HG03571 (cell line): Measurements from ENCODE around the gene MAPRE2.

Experiments
- ATAC-seq: cut with Tn5 transposase; IDR thresholded peaks from one replicate; pipeline ENCODE4 v1.9.1; 2021; ENCODE audit not compliant: unreplicated experiment

Gene MAPRE2

DNA sequence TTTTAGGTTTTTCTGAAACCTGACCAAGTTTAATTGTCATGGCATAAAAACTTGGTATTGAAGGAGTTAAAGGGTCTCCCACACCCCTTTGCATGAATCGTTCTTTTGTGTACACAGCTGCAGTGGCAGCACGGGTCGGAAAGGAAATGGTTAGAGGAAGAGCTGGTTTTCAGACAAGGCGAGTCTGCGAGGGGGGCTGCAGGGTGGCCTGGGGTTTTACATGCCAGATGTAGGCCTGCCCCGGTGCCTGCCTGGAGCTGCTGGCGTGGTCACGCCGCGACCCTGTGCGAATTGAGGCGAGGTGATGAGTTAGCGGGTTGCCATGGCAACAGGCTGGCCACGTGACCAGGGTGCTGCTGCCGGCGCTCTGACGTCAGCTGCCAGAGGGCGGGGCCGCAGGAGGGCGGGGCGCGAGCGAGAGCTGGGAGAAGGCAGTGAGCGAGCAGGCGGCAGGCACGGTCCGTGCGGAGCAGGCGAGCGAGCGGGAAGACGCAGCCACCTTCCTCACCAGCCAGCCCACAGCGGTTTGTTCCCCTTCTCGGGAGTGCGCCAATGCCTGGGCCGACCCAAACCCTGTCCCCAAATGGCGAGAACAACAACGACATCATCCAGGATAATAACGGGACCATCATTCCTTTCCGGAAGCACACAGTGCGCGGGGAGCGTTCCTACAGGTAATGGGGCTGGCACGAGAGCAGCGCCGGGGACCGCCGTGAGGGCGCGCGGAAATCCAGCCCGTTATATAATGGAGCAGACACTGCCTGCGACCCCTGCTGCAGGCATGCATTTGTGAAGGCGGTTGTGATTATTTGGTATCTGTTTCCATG, at the start of gene MAPRE2:
MAPRE2 (plus strand) TSS at position 426 of the 827 bp plus-strand sequence; CDS start at position 553, 127 bp downstream.
- peak; percentile 73 for ATAC-seq

DNA sequence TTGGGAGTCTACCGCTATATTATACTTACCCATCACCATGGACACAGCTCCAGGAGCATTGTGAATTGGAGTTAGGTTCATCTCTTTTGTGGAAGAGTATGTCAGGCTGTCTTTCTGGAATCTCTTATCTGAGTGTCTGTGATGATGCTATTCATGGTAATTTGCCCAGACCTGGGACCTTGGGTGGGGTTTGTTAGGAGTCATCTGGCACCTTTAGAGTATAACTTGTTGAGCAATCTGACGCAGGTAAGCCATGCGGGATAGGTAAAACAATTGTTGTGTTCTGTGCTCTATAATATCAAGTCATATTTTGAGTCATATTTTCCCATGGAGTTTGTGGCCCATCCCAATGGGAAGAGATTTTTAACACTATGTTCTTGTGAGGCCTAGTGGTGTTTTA, 49.7 kb upstream of the MAPRE2 start:
- ATAC-seq: no peak

DNA sequence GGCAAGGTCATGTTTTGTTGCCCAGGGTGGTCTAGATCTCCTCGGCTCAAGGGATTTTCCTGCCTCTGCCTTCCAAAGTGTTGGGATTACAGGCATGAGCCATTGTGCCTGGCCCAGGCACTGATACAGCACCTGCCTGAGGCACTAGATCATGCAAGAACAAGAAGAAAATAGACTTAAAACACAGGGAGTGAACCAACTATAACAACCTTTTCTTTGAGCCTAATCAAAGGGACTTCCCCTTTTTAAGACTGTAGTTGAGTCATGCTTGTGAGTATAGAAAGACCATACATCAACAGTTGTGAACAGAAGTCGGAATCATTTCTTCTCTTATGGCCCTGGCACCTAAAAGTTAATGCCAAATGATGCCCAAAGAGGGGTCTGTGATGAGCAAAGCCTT, 47.9 kb upstream of the MAPRE2 start:
- no peak for ATAC-seq

DNA sequence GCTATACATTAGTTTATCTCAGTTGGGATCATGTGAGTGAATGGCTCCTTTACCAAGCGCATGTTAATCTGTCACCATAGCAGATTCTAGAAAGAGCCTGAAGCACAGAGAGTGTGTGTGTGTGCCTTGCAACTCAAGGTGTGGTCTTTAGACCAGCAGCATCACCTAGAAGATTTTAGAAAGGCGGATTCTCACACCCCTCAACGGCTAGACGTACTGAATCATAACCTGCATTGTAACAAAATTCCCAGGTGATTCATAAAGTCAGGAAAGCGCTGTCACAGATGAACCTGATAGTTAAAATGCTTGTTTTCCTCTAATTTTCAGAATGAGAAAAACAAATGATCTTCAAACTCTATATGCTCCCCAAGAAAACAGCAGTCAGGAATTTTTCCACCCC, 45.5 kb upstream of the MAPRE2 start:
- ATAC-seq: no peak

DNA sequence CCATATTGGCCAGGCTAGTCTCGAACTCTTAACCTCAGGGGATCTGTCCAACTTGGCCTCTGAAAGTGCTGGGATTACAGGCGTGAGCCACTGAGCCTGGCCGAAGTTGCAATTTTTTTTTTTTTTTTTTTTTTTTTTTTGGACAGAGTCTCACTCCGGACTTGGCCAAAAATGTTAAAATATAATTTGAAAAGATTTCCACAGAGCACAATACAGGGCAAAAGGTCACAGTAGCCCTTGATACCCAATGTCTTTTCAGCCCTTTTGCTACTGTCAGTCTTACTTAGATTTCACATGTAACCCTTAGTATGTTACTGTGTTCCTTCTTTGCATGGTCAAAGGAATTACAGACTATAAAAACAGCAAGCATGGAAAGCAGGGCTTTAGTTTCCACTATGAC, 42.6 kb upstream of the MAPRE2 start:
- ATAC-seq: no peak

DNA sequence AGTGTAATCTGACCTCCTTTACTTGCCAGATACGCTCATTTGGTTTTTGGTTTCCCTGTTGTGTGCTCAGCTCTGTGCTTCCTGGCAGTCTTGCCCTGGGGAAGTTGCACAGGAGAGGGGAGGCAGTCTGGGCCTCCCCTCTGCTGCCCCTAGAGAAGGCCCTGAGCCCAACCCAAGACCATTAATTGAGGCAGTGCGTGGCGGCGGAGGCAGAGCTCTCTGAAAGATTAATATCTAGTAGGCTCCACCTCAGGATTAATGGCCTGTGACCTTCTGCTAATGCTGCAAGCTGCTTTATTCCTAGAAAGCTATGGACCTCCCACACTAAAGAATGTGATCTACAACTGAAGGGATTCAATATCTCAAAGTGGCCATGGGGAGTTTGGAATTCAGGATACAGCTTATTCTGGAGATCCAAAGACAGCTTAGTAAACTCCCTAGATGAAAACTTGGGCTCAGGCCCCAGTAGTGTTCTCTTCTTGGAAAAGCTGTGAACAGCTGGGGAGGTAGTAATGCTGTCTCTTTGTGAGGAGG, 41.4 kb upstream of the MAPRE2 start:
- no peak for ATAC-seq

DNA sequence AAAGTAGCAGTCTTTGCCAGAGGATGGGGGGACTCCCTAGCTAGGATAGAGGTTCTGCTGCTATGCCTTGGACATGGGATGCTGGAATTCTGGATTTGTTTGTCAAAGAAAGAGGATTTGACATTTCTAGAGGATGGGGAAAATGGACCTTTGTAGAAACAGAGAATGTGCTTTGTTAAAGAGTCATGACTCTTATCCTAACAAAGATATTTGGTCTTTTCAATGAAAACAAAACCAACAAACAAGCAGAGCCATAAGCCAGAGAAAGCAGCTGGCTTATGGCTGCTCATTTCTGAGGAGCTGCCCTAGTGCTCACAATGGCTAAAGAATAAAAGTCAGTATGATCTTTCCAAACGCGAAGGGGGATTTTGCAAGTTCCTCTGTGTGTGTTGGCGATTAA, 40.8 kb upstream of the MAPRE2 start:
- ATAC-seq: no peak

DNA sequence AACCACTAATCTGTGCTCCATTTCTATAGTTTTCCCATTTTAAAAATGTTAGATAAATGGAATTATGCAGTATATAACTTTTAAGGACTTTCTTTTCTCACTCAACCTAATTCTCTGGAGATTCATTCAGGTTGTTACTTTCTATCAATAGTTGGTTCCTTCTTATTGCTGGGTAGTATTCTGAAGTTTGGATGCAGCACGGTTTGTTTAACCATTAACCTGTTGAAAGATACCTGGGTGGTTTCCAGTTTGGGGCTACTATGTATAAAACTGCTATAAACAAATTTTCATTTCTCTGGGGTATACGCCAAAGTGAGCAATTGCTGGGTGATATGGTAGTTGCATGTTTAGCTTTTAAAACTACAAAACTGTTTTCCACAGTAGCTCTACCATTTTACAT, 39.1 kb upstream of the MAPRE2 start:
- ATAC-seq: no peak

DNA sequence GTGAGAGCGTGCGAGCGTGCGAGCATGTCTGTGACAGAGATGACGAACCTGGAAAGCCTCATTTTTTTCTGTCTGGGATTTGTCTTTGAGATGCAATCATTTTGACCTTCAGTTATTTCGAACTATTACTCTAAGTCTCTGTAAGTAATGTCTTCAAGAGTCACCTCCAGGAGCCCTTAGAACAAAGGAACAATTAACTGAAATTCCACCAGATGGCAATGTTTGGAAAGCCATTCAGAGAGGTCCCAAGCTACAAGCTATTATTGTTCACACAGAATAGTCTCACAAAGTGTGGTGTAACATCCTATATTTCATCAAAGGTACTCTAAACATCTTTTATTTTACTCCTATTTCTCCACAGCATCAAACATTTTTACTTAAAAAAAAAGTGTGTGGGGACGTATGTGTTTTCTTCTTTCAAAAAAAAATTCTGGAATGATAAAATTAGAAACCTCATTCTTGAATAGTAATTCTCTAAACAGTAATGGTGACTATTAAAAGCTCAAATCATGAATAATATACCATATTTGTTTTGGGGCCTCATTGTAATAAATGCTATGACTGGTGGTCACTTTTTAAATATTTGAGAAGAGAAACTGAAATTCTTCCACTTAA, 35.1 kb upstream of the MAPRE2 start:
- peak; percentile 55 for ATAC-seq

DNA sequence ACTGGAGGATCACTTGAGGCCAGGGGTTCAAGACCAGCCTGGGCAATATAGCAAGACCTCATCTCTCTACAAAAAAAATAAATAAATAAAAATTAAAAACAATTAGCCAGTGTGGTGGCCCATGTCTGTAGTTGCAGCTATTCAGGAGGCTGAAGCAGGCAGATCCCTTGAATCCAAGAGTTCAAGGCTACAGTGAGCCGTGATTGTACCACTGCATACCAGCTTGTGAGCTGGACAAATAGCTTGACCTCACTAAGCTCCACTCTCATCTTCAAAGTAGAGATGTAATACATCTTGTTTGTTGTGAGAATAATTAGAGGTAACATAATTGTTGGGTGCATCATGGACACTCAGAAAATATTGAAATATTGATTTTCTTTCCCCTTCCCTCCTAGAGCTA, 31.1 kb upstream of the MAPRE2 start:
- ATAC-seq: no peak

DNA sequence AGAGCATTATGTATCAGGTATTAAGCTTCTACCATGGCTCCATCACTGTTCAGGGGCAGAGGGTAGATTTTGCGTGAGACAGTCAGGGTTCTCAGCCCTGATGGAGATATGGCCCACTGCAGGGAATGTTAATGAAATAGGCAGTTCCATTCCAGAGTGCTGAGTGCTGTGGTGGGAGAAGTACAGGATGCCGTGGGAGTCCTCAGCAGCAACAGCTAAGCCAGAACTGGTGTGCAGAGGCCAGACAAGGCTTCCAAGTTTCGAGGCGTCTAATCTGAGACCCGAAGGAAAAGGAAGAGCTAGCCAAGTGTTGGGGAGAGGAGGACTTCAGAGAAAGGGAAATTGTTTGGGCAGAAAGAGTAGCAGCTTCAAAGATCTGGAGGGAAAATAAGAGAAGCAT, 30.2 kb upstream of the MAPRE2 start:
- ATAC-seq: no peak

DNA sequence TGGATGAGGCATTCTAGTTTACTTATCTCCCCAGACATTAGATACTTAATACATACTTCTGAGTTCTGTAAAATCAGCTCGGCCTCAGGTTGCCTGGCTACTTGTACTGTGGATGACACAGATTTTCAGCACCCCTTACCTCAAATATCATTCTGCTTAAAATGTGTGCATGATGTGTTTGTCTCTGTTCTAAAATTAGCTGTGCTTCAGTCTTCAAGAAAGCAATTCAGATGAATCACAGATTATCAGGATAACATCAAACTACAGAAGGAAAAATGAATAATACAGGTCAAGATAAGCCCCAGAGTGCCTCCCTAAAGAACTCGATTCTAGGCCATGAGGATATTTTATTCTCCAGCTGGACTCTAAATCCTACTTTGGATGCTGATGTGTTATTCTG, 21.3 kb upstream of the MAPRE2 start:
- ATAC-seq: no peak

DNA sequence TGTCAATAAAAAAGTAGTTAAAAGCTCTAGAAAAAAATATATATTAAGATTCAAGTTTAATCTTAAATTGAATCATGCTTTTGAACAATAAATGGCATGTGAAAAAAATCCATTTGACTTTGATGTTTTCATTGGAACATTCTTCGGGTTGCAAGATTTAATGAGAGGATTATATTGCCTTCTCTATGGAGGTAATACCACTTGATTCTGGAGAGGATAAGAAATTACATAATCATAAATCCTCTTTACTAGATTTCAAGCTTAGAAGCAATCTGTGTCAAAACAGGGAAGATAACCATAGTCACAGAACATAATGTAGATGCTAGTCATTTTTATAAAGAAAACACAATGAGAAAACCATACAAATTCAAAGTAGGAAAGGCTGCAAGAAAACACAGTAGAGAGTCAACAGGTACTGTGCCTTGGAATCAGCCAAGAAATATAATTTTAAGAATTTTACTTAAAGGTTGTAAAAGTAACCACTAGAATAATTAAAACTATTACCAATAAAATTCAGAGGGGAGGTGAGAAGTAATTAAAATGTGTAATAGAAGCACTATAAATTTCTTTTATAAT, 18.7 kb upstream of the MAPRE2 start:
- ATAC-seq: no peak

DNA sequence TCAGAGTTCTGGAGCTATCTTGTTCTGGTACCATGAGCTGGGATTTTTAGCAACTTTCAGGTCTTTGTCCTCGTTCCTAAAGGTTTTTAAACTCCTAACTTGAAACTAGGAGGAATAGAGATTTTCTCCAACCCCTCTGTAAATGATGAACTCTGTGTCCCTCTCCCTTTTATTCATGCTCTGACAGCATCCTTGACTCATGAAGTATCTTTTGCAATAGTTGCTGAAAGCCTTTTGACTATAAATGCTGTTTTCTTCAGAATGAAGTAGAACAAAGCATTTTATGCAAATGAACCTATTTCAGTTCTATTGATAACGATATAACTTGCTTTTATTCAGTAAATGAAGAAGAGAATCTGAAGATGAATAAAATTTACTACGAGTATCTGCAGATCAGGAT, 17.0 kb upstream of the MAPRE2 start:
- no peak for ATAC-seq

DNA sequence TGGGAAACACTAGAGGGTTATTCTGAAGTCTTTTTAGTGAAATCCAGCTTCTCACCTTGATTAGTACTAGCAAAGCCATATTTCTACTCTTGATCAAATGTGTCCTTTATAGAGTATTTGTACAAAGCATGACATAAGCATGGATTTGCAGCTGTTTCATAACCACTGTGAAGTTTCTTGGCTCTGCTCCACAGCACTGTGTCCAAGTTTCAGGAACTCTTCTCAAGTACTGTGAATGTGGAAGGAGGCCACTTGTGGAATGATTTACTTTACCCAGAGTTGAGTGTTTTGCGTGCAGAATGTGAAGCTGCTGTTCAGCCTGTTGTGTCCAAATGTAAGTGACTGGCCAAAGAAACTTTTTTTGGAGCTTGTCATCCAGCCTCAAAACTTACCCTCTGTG, 16.2 kb upstream of the MAPRE2 start:
- ATAC-seq: no peak

DNA sequence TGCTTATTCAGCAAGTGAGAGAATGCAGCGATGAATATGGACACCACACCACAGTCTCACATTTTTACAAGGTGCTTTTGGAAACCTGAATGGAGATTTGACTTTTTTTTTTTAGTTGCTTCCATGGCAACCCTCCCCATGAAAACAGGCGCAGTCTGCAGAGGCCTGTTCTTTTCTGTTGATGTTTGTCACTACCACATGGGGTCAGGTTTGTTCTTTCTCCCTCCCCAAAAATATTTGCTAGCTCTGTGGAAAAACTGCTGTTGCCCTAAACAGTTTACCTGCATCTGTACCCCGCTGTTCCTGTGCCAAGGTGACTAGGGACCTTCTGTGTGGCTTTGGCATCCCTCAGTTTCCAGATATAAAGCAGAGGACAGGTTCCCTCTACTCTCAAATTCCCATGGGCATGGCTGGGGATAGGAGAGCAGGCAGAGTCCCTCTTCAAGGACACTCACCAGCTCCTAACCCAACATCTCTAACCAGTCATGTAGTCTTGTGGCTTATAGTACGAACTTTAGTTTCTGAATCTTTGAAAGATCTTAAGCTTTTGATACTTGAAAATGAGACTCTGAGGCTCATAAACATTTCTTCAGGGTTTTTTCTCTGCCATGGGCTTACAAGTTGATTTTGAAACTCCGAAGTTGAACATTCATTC, 14.7 kb upstream of the MAPRE2 start:
- no peak for ATAC-seq

DNA sequence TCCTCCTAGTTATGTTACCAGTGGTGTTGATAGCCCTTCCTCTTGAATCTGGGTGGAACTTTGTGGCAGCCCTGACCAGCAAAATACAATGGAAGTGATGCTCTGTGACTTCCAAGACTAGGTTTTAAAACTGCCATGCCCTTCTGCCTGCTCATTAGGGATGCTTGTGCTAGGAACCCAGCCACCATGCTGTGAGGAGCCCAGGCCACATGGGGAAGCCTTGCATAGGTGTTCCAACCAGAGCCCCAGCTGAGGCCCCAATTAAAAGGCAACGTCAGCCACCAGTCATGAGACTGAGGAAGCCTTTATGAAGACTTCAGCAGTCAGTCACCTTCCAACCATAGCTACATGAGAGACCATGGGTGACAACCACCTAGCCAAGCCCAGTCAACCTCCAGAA, 14.0 kb upstream of the MAPRE2 start:
- ATAC-seq: no peak

DNA sequence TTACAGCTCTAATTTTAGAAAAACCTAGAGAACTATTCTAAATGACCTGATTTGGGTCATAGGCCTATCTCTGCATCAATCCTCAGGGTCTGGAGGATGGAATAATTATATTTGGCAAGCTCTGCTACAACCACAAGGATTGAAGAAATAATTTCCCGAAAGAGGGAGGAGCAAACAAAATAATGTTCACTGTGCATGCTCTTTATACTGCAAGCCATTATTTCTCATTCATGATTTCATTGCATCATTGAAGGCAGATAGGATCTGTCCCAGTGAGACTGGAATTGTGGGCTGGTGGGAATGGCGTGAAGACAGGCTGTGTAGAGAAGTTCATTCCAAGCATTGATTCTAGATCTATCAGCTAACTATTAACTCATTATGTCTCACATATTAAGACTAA, 12.7 kb upstream of the MAPRE2 start:
- ATAC-seq: no peak

DNA sequence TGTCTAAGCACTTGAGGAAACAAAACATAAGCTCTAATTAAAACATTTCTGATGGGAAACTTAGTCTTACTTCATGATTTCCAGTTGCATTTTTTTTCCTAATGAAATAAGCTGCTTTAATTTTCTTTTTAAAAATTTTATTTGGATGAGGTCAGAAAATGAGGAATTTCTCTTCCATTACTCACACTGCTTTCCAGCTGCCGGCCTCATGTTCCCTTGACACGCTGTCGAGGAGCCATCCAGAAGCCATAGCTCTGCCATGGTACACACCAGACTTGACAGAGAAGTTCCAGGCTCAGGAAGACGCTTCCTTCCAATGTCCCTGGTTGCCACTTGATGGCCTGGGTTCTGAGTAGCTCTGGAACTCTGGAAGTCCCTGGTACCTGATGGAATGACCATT, 12.1 kb upstream of the MAPRE2 start:
- no peak for ATAC-seq

DNA sequence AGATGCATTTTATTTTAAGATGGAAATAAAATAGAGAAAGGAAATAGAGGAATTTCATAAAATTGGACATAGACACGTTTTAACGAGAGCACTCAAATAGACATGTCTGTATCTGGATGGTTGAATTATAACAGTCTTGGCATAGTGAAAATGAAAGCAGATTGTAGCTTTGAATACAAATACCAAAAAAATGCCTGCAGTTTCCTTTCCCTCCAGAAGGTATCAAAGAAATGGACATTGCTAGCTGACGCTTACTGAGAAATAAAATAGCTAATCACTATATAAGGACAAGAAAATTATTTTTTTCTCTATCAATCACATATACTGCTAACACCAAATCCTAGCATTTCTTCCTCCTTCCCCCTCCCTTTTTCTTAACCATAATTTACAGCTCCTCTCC, 11.4 kb upstream of the MAPRE2 start:
- ATAC-seq: peak; percentile 85

DNA sequence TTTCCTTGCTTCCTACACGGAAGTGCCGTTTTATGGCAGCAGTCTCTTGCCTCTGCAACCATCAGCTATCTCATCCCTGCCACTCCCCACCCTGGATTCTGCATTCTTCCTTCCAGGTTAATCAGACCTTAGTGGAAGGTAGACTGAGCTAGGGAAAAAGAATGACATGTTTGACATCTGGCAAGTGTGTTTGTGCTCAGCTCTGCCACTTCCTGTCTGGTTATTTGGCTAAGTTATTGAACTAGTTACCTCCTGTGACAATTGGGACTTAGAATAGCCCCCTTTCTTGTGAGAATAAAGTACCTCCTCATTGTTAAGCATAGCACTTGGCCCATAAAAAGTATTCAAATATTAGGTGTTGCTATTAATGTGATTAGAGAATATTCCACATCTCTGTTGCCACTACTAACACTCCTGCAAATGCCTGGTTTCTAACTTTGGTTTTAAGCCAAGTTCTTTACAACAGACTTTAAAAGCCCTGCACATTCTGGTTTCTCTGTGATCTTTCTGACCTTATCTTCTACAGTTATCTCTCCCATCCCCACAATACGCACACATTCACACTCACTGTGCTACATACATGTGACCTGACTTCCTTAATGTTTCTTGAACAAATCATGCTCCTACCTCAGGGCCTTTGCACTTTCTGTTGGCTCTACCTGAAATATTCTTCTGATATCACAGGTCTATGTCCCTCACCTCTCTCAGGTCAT, 10.8 kb upstream of the MAPRE2 start:
- ATAC-seq: peak; percentile 54
